Glomerular visceral epithelial cell (primary cell): ENCODE measurements around the gene ZMYND8.
"Not testable (repeated sequence)": the region's sequence is repeated elsewhere in the genome, so short reads cannot be mapped to it uniquely, and the experiment has no call there.

Source experiments
- DNase-seq: peaks from one replicate; pipeline ENCODE4 v3.0.0-alpha.2; 2016; ENCODE audit errors: extremely low spot score

The ZMYND8 gene

DNA sequence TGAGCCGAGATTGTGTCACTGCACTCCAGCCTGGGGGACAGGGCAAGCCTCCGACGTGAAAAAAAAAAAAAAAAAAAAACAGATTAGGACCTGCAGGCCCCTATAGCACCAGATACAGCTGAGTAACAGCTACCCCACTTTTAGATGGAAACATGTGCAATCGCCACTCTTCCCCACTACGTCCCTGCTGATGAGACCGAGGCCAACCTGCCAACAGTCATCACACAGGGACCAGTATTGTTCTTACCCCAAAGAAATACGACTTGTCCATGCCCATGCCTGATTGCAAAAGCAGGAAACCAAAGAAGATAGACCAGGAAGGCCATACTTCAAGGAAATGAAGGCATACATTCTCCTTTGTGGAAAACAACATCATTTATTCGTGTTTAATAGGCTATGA lies 45.8 kb downstream of the ZMYND8 start:
- no peak for DNase-seq

DNA sequence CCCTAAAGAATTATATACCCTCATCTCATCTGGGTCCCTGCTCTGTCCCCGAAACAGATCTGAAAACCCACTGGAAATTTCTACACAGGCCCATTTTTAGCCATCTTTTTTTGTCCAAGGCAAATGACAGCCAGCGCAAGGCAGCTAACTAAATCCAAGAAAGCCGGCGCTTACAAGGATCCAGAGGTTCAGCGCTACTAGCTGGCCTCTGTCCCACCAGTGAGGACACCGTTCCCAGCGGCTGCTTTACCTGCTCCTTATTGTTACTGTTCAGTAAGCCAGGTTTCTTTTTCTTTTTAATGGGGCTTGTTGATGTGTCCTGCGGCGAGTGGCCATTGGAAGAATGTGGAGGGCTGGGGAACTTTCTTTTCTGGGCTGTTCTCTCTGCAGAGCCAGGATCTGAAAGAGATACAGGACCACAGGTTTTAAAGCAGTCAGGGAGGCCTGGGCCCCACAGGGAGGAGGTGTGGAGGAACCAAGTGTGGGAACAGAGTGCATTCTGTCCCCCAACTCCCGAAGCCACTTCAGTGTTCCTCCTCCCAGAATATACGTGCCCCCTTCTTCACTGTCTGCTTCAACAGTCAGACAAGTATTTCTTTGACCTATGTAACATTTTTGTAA lies 46.6 kb downstream of the ZMYND8 start:
- no peak for DNase-seq

DNA sequence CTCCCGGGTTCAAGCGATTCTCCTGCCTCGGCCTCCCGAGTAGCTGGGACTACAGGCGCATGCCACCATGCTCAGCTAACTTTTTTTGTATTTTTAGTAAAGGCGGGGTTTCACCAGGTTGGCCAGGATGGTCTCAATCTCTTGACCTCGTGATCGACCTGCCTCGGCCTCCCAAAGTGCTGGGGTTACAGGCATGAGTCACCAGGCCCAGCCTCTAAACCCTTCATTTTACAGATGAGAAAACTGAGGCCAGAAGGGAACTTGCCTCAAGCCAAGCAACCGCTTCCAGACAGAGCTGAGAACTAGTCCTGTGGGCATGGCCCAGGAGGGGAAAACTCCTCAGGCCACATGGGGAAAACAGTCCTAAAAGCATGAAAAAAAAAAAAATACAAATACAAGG lies 47.1 kb downstream of the ZMYND8 start:
- DNase-seq = no peak

DNA sequence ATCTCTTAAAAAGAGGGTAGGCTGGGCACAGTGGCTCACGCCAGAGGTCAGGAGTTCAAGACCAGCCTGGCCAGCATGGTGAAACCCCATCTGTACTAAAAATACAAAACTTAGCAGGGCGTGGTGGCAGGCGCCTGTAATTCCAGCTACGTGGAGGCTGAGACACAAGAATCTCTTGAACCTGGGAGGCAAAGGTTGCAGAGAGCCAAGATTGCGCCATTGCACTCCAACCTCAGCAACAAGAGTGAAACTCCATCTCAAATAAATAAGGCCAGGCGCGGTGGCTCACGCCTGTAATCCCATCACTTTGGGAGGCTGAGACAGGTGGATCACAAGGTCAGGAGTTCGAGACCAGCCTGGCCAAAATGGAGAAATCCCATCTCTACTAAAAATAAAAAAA lies 48.9 kb downstream of the ZMYND8 start:
- DNase-seq = not testable (repeated sequence)

DNA sequence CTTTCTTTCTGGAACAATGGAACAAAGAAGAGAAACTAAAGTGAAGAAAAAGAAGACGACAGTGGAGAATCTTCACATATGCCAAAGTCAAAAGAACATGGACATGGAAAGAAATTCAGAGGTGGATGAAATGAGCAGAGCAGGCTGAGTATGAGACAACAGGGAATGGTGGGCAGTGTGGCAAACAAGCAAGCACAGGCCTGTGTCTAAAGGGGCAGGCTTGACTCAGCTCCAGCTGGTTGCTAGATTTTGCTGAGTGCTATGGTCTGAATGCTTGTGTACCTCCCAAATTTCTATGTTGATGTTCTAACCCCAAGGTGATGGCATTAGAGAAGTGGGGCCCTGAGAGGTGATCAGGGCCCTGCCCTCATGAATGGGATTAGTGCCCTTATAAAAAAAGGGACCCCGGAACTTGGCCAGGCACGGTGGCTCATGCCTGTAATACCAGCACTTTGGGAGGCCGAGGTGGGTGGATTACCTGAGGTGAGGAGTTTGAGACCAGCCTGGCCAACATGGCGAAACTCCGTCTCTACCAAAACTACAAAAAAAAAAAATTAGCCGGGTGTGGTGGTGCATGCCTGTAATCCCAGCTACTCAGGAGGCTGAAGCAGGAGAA lies 49.6 kb downstream of the ZMYND8 start:
- DNase-seq = no peak

DNA sequence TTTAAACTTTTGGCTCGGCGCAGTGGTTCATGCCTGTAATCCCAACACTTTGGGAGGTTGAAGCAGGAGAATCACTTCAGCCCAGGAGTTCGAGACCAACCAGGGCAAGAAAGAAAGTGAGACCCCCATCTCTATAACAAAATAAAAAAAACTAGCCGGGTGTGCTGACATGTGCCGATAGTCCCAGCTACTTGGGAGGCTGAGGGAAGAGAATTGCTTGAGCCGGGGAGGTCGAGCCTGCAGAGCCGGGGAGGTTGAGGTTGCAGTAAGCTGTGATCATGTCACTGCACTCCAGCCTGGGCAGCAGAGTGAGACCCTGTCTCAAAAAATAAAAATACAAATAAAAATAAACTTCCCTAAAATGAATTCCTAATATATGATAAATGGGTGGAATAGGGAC lies 50.4 kb downstream of the ZMYND8 start:
- DNase-seq = no peak

DNA sequence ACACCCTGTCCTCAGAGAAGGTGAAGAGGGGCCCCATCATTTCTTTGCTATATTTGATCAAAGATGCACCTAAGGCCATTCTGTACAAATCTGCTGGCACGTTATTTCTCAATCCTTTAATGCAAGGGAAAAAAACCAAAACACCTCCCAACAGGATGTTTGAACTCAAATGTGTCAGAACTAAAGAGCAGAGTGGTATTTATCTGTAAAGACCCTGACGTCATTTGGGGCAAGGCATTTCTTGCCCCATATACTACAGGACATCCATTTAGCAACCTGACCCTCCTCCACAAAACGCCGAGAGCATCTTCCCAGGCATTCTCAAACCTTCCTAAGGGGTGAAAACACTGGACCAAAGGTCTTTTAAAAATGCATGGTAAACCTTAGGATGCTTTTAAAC lies 50.8 kb downstream of the ZMYND8 start:
- no peak for DNase-seq

DNA sequence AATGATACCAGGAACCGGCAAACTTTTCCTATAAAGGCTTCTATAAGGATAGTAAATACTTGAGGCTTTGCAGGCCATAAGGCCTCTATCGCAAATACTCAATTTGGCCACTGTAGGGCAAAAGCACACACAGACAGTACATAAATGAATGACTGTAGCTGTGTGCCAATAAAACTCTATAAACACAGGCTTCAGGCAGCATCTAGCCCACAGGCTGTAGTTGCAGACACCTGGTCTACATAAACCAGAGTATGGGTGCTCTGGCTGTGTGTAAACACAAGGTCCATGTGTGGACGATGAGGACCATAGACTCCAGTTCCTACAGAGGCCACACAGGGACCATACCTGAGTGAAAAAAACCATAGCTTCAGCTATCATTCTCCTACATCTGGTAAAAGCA lies 52.2 kb downstream of the ZMYND8 start:
- DNase-seq = no peak

DNA sequence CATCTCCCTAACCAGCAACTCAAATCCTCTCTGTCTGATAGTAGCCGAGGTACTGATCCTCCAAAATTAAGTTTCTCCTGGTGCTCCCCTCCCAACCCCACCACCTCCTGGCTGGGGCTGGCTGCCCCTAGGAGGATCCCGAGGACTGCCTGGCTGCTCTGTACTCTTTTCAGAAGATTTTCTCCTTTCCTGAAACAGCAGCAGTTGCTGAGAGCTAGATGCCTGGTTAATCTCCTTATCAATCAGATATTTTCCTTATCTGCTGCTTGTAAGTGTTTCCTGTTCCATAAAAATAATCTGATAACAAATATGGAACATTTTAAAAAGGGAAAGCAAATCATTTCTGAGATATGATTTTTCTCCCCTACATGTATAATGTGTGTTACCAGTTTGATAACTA lies 52.8 kb downstream of the ZMYND8 start:
- DNase-seq = no peak

DNA sequence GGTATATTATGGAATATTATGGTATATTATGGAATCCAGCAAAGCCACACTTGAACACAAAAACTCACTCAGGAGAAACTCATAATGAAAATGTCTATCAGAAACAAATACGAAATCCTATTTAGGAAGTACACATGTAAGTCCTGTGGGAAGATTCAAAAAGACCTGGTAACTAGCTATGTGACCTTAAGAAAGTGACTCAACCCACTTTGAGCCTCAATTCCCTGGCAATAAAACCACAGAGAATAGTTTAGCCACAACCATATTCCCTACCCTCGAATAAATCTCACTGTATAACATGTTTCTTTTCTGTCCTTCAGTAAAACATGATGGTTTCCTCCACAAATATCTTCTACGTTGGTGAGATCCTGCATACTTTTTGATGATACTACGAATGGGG lies 56.4 kb downstream of the ZMYND8 start:
- DNase-seq = peak; percentile 36

DNA sequence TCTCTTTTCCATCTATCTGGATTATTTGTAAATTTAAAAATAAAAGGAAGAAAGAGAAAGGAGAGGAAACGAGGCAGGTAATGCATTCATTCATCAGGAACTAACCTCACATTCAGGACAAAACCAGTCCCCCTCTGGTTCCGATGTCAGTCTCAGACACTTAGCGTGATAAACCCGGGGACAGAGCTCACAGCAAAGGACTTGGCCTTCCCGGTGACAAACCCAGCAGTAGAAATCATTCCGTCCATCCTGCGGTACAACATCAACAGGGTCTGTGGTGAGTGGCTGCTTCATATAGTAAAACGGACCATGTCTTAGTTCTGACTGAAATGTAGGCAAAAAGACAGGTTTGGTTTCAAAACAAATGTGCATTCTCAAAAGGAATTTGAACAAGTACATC lies 57.9 kb downstream of the ZMYND8 start:
- DNase-seq = no peak

DNA sequence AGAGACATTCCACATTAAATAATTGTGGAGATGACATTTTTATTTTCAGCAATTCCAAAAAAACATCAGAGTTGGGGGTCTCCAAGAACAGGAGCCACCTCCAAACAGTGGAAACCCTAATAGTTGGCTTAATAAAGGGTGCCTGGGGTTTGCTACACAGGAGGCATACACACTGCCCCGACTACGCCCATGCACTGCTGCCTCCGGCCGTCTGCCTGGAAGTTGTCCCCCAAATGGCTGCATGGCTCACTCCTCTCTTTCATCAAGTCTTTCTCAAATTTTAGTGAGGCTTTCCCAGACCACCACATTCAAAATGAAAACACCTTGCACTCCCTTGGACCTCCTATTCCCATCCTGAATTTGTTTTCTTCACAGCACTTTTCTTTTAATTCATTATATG lies 58.8 kb downstream of the ZMYND8 start:
- DNase-seq = no peak

DNA sequence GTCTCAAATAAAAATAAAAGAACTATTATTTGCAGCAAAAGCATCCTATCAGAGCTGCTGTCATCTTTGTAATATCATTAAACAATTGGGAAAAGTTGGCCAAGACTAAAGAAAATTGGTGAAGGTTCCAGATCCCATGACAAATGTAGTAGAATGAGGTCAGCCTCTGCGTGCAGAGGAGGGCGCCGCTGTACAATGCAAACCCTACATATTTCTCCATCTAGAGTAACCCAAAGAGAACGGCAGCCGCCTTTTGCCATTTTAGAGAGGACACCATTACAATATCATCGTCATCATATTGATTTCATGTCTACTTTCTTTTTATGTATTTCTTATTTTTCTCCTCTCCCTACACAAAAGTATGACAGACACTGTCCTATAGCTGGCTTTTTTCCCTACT lies 59.5 kb downstream of the ZMYND8 start:
- no peak for DNase-seq

DNA sequence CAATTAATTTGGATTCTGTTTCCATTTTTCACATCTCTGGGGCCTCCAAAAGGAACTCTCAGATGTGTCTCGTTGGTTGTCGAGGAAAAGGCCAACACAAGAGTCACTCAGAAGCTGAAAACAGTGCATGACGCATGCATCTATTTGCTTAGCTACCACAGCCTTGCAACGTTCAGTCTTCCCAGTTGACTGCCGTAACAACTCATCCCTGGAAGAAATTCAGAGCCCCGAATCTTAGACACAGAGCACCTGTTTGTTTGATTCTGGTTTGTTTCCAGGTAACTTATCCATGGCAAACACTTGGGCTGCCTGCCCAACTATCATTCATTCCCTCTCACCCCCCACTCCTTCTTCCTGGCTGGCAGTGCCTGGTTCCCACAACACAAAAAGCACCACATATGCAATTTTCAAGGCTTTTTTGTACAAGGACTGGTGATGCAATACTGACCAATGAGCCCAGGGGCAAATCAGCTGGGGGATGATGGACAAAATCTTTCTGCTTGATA lies 60.5 kb downstream of the ZMYND8 start:
- no peak for DNase-seq

DNA sequence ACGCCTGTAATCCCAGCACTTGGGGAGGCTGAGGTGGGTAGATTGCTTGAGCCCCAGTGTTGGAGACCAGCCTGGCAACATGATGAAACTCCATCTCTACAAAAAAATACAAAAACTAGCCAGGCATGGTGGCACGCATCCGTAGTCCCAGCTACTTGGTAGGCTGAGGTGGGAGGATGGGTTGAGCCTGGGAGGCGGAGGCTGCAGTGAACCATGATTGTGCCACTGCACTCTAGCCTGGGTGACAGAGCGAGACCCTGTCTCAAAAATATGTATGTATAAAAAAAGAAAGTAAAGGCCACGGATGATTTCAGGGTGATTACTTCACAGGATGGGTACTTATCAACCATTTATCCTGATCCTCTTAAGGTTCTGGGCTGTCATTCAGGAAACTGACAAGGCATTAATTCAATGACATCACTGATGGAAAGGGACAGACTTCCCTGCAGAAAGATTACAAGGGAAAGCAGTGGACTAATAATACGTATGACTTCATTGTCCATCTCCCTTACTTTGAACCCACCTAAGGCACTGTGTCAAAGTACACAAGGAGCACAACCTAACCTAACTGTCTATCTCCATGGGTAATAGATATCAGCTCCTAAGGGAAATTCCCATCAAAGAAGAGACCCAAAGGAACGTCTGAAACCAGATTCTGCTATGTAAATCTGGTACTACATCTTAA lies 61.2 kb downstream of the ZMYND8 start:
- DNase-seq = no peak

DNA sequence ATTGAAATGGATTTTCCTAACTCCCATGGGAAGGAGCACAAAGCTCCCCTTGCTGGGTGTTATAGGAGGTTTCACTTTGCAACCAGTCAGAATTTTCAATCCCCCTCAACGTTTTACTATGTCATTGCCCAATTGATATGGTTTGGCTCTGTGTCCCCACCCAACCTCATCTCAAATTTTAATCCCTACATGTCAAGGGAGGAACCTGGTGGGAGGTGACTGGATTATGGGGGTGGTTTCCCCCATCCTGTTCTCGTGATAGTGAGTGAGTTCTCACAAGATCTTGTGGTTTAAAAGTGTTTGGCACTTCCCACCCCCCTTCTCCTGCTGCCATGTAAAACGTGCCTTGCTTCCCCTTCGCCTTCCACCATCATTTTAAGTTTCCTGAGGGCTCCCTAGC lies 62.9 kb downstream of the ZMYND8 start:
- no peak for DNase-seq

DNA sequence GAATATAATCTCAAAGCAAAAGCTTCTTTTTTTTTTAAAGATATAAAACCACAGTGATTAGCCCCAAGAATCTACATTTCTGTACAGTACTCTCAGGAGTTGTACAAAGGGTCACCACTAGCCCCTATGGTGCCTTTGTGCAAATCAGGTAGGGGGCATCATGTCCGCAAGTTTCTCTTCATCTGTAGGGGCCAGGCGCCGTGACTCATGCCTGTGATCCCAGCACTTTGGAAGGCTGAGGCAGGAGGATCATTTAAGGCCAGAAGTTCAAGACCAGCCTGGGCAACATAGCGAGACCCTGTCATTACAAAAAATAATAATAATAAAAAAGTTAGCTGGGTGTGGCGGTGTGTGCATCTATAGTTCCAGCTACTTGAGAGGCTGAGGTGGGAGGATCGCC lies 63.9 kb downstream of the ZMYND8 start:
- DNase-seq = no peak

DNA sequence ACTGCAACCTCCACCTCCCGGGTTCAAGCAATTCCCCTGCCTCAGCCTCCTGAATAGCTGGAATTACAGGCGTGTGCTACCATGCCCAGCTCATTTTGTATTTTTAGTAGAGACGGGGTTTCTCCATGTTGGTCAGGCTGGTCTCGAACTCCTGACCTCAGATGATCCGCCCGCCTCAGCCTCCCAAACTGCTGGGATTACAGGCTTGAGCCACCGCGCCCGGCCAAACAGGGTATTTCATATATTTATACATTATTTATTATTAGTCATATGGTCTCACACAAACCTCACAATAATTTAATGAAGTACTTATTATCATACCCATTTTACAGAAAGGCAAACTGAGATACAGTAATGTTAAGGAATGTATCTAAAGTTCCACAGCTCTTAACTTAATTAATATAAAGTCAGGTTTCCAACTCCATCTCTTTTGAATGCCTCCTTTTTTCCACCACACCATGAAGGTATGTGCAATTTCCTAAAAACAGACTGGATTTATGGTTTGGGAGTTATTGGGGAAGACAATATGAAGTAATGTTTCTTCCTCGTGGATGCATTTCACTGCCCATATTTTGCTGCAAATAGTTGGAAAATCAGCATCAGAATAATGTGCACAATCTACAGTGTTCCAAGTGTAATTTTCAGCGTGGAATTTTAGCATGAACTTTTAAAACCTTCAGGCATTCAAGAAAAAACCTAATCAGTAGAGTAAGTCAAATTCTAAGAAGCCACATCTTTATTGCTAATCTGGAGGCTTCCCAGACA lies 65.7 kb downstream of the ZMYND8 start:
- no peak for DNase-seq

DNA sequence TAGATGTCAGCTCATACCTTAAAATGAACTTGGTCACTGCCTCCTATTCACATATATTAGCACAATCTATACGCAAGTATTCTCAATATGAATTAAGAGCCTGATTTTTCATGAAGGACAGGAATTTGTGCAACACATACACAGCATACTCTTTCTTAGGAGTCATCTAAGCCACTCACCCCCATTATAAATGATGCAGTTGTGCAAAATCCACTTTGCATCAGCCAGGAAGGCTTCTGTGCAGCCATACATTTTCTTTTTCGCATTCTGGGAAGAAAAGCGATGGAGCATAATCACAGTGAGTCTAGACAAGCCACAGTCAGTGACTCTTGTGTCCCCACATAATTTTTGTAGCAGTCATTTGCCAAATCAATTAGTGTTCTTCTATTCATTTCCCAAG lies 66.5 kb downstream of the ZMYND8 start:
- DNase-seq = no peak

DNA sequence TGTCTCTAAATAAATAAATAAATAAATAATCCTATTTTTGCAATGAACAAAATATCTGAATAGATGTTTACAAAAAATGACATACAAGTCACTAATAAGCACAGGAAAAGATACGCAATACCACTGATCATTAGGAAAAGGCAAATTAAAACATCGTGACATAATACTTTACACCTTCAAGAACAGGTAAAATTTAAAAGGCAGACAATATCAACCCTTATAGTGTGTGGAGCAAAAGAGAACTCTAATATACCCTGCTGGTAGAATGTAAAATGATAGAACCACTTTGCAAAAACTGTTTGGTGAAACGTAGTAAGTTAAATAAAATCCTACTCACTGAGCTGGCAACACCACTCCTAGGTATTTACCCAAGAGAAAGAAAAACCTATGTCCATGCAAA lies 67.4 kb downstream of the ZMYND8 start:
- DNase-seq = no peak

DNA sequence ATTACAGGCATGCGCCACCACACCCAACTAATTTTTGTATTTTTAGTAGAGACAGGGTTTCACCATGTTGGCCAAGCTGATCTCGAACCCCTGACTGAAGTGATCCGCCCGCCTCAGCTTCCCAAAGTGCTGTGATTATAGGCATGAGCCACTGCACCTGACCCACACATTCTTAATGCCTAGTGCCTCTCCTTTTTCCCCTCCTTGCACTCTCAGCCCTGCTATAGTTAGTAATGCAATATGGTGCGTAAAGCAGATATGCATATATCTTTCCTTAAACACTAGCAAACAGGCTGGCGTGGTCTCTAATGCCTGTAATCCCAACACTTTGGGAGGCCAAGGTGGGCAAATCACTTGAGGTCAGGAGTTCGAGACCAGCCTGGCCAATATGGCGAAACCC lies 68.0 kb downstream of the ZMYND8 start:
- not testable (repeated sequence) for DNase-seq

DNA sequence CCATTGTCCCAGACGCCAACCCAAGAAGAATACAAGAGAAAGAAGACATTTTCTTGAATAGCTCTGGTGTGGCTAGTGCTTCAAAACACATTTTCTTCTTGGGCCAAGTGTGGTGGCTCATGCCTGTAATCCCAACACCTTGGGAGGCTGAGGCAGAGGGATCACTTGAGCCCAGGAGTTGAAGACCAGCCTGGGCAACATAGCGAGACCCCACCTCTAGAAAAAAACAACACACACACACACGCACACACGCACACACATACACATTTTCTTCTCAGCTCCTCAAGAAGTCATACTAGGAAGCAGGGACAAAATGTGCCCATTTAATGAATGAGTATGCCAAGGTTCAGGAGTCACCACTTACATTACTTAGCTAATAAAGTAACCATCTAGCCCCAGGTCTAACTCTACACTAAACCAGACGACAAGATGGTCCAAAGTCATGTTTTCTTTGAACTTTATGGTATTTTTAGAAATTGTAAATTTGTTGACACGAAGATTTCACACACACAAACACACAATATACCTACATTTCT lies 68.8 kb downstream of the ZMYND8 start:
- no peak for DNase-seq
